ENCODE results near the gene ZBED6. TPM values are rescaled to one million over a fixed set of nuclear protein-coding genes. Genes with fewer than 3 reads are reported as not detected.
"Not testable (repeated sequence)": the region's sequence is repeated elsewhere in the genome, so short reads cannot be mapped to it uniquely, and the experiment has no call there.

The ZBED6 gene
- total and polyA plus RNA-seq, 9 of the 15 experiments (the other 6 are each of a cell fraction or from before 2014, with no cell fraction given): 0.21 to 16.6 (median 5.0) TPM

GRCh38 chr1:203756036-203756435 is 39.4 kb upstream of the ZBED6 start (continued):
- TF ChIP-seq E4F1 (CRISPR knock-in tag; IDR thresholded peaks at IDR 0.05; ENCODE audit: borderline replicate concordance) (no peak), PYGO2 (tag; IDR thresholded peaks at IDR 0.05) (no peak), ZNF165 (CRISPR knock-in tag; IDR thresholded peaks at IDR 0.05; ENCODE audit: borderline replicate concordance) (no peak), LARP7 (IDR thresholded peaks at IDR 0.05) (peak; percentile 41; the same call in 1 of the 2 replicates), ARHGAP35 (IDR thresholded peaks at IDR 0.05; ENCODE audit: partially characterized antibody) (no peak), ZNF134 (CRISPR knock-in tag; conservative IDR thresholded peaks at IDR 0.05) (no peak)

- ATAC-seq; H2AFZ ChIP-seq (ENCODE audit: low read depth, low read length); intact Hi-C loops (cut with micrococcal nuclease); H3K9me1 ChIP-seq (ENCODE audit: control insufficient read depth, insufficient read depth, low read length); DNase-seq (ENCODE audit: extremely low read depth in 1 of 4, low spot score in 3 of 4); H3K9ac ChIP-seq (ENCODE audit: insufficient read depth in 1 of 2, low read depth in 2 of 2, low read length in 2 of 2); H3K79me2 ChIP-seq (ENCODE audit: control insufficient read depth, insufficient read depth, low read length); H3K4me2 ChIP-seq (ENCODE audit: insufficient read depth, low read length); in situ Hi-C loops (cut with MboI); H3K36me3 ChIP-seq (ENCODE audit: control insufficient read depth, insufficient read depth, low read length); H3K27ac ChIP-seq (ENCODE audit: extremely low read depth, low read depth, low read length); BruUV-seq (replicated peaks); H3K27me3 ChIP-seq (ENCODE audit: control insufficient read depth in 2 of 2, insufficient read depth in 2 of 2, low read length in 2 of 2); H3K4me3 ChIP-seq; H3K4me1 ChIP-seq (replicated peaks in 1 of 2; ENCODE audit: control insufficient read depth in 2 of 2, insufficient read depth in 2 of 2, low read length in 2 of 2); H4K20me1 ChIP-seq (replicated peaks; ENCODE audit: control insufficient read depth, insufficient read depth, low read length); H3K9me3 ChIP-seq (replicated peaks; ENCODE audit: control insufficient read depth, insufficient read depth, low read depth, low read length); TF ChIP-seq ATF1 (CRISPR knock-in tag; IDR thresholded peaks at IDR 0.05); NR2C2 (CRISPR knock-in tag; IDR thresholded peaks at IDR 0.05); ZNF740 (CRISPR knock-in tag; IDR thresholded peaks at IDR 0.05); NR2C1 (IDR thresholded peaks at IDR 0.05): not testable (repeated sequence)
- 3% methylated on average over 2 of the region's 2 CpGs for WGBS (ENCODE audit: insufficient coverage, low coverage, missing lambda C conversion rate)
- POLR2A ChIA-PET: interaction anchor here (1.4 to 1.6 kb wide), 2 partner anchors 10 to 16 kb away, joined by 3 to 8 read pairs; no protein-coding TSS in a partner anchor
- peak; percentile 49 for FAIRE-seq
- CTCF ChIA-PET (ENCODE audit: low intra/inter-chr PET ratio): interaction anchor here (0.5 kb wide), 1 partner anchor 389 kb away, joined by 4 read pairs; no protein-coding TSS in a partner anchor
- TF ChIP-seq ZNF75A (CRISPR knock-in tag; IDR thresholded peaks at IDR 0.05): peak; percentile 47; the same call in 1 of the 2 replicates
- TF ChIP-seq ZNF134 (CRISPR knock-in tag; conservative IDR thresholded peaks at IDR 0.05): 0 out of 2 replicates have a peak, but pooled peaks have one; percentile 12
- TF ChIP-seq PYGO2 (tag; IDR thresholded peaks at IDR 0.05): peak; percentile 68; the same call in 1 of the 2 replicates
- peak; percentile 67 for TF ChIP-seq ATF1 (tag; IDR thresholded peaks at IDR 0.05)
- TF ChIP-seq NR2C2 (tag; IDR thresholded peaks at IDR 0.05): peak; percentile 17; the same call in 1 of the 2 replicates
- TF ChIP-seq ZNF23 (CRISPR knock-in tag; IDR thresholded peaks at IDR 0.05): peak; percentile 62; the same call in 1 of the 2 replicates
- TF ChIP-seq ZNF165 (CRISPR knock-in tag; IDR thresholded peaks at IDR 0.05; ENCODE audit: borderline replicate concordance): peak; percentile 81; the same call in 1 of the 2 replicates
- TF ChIP-seq ZKSCAN3 (CRISPR knock-in tag; IDR thresholded peaks at IDR 0.05): 0 out of 2 replicates have a peak, but pooled peaks have one; percentile 41
- peak; percentile 74 for TF ChIP-seq ZNF41 (CRISPR knock-in tag; conservative IDR thresholded peaks at IDR 0.05)
- peak in 1 of 2 experiments; percentile 78; a peak in 2 of 4 replicates for TF ChIP-seq ZNF740 (tag; IDR thresholded peaks at IDR 0.05)
- TF ChIP-seq NR2C1 (tag; IDR thresholded peaks at IDR 0.05): peak; percentile 45
- peak; percentile 85 for TF ChIP-seq KLF6 (CRISPR knock-in tag; IDR thresholded peaks at IDR 0.05; ENCODE audit: borderline replicate concordance)
Observed at GRCh38 chr1:203758749-203759148, 36.7 kb upstream of the ZBED6 start.

All from K562 (cell line).